ENCODE measurements around the gene CEP83. TPM values are rescaled to one million over a fixed set of nuclear protein-coding genes. Genes with fewer than 3 reads are reported as not detected.

Gene CEP83
- total and polyA plus RNA-seq, 4 donors = 3.9 to 17.1 (median 11.0) TPM

- no peaks in the 10 kb centered on the region for H3K9me3 ChIP-seq (ENCODE audit: control insufficient read depth, low read length)
- WGBS, 2 donors = 92 to 95% methylated on average over 4 of the region's 4 CpGs
- H3K36me3 ChIP-seq (ENCODE audit: control insufficient read depth in 1 of 2, insufficient read depth in 2 of 2, low read length in 1 of 2) = no peaks in the 10 kb centered on the region
- DNase-seq (no peak), ATAC-seq (ENCODE audit: low FRiP score) (no peak)
- no peak overlapping the region for H3K4me3 ChIP-seq (ENCODE audit: low read length in 2 of 2)
- no peak overlapping the region for H3K27ac ChIP-seq (ENCODE audit: low read depth in 1 of 2, low read length in 2 of 2)
- intact Hi-C loops (cut with DNase I) = no loop called here
- no peaks in the 10 kb centered on the region for H3K27me3 ChIP-seq (ENCODE audit: control insufficient read depth in 1 of 2, insufficient read depth in 2 of 2, low read length in 1 of 2)
- no peaks in the 10 kb centered on the region for H3K4me1 ChIP-seq (ENCODE audit: control insufficient read depth in 1 of 2, insufficient read depth in 2 of 2, low read length in 2 of 2)
These were observed 121.5 kb downstream of the CEP83 start for GRCh38 chr12:94338006-94338794.

DNA sequence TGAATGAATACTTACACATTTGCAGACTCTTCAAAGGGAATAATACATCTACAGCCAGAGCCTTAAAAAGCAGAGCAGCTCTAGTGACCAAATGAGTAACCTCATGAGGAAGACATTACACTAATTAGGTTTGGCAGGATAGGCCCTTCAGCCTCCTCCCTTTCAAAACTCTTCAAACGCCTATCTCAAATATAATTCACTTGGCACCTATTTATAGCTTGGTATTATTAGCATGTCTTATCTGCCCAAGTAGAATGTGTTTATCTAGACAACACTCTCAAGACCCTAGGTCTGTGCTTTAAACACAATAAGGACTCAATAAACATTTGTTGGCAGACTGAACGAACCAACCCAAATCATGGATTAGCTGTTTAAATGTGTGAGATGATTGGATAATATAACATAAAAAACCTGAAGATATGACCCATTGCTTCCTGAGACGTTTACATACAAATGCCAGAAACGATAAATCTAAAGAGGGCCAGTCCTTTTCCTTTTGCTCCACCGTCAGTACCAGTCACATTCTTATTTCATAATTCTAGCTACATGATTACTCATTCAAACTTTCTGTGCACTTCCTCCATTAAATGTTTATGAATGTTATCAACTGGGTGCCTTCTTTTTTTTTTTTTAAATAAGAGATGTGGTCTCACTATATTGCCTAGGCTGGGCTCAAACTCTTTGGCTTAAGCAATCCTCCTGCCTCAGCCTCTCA, 123.3 kb downstream of the CEP83 start:
- 75 to 76% methylated on average over 5 of the region's 5 CpGs for whole genome bisulfite sequencing, 2 donors
- Histone ChIP-seq H3K4me1 (ENCODE audit: control insufficient read depth in 1 of 2, insufficient read depth in 2 of 2, low read length in 2 of 2) (no peaks in the 10 kb centered on the region), H3K4me3 (ENCODE audit: low read length in 2 of 2) (no peak overlapping the region), H3K27ac (ENCODE audit: low read depth in 1 of 2, low read length in 2 of 2) (no peak overlapping the region), H3K9me3 (ENCODE audit: control insufficient read depth, low read length) (no peaks in the 10 kb centered on the region), H3K36me3 (ENCODE audit: control insufficient read depth in 1 of 2, insufficient read depth in 2 of 2, low read length in 1 of 2) (no peaks in the 10 kb centered on the region), H3K27me3 (ENCODE audit: control insufficient read depth in 1 of 2, insufficient read depth in 2 of 2, low read length in 1 of 2) (no peaks in the 10 kb centered on the region)
- intact Hi-C loops (cut with DNase I) = no loop called here
- DNase-seq (no peak), ATAC-seq (ENCODE audit: low FRiP score) (no peak)

DNA sequence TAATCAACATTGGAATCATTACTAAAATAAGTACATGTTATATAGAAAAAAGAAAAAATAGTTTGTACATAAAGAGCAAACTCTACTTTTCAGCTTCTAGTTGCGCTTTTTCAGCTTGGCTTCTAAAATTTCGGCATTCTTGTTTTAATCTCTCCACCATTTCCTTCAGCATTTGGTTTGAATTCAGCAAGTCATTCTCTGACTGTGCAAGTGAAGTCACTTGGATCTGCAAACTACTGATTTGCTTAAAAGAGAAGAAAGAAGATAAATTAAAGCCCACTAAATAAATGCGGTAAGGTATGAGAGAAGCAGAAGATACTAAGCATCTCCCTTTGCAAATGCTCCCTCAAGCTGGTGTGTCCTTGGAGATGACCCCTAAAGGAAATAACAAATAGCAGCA, 126.3 kb downstream of the CEP83 start:
- H3K9me3 ChIP-seq (ENCODE audit: control insufficient read depth, low read length) = no peaks in the 10 kb centered on the region
- no peaks in the 10 kb centered on the region for H3K36me3 ChIP-seq (ENCODE audit: control insufficient read depth in 1 of 2, insufficient read depth in 2 of 2, low read length in 1 of 2)
- H3K4me3 ChIP-seq (ENCODE audit: low read length in 2 of 2) = no peak overlapping the region
- H3K27me3 ChIP-seq (ENCODE audit: control insufficient read depth in 1 of 2, insufficient read depth in 2 of 2, low read length in 1 of 2) = no peaks in the 10 kb centered on the region
- no peaks in the 10 kb centered on the region for H3K4me1 ChIP-seq (ENCODE audit: control insufficient read depth in 1 of 2, insufficient read depth in 2 of 2, low read length in 2 of 2)
- ATAC-seq (ENCODE audit: low FRiP score) (no peak), DNase-seq (no peak)
- intact Hi-C loops (cut with DNase I) = no loop called here
- WGBS, 2 donors = 94 to 97% methylated on average over 3 of the region's 3 CpGs
- H3K27ac ChIP-seq (ENCODE audit: low read depth in 1 of 2, low read length in 2 of 2) = no peak overlapping the region

DNA sequence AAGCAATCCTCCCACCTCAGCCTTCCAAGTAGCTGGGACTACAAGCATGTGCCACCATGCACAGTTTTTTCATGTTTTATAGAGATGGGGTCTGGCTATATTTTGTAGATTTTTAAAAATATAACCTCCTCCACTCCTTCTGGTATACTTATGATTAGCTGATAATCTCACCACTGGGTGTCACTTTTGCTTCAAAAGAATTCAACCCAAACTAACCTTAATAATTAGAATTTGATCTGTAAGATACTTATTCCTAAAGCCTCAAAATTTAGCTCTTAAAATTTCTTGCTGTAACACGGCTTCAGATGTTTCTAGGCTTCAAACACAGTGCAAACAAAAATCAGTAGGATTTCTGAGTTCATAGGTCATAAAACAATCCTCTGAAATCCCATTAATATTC, 130.3 kb downstream of the CEP83 start:
- H3K27ac ChIP-seq (ENCODE audit: low read depth in 1 of 2, low read length in 2 of 2) = no peak overlapping the region
- no peaks in the 10 kb centered on the region for H3K4me1 ChIP-seq (ENCODE audit: control insufficient read depth in 1 of 2, insufficient read depth in 2 of 2, low read length in 2 of 2)
- intact Hi-C loops (cut with DNase I) = no loop called here
- H3K36me3 ChIP-seq (ENCODE audit: control insufficient read depth in 1 of 2, insufficient read depth in 2 of 2, low read length in 1 of 2) = peaks cover 0 to 2% of the 10 kb centered on the region in 2 donors
- ATAC-seq (ENCODE audit: low FRiP score) (no peak), DNase-seq (no peak)
- H3K27me3 ChIP-seq (ENCODE audit: control insufficient read depth in 1 of 2, insufficient read depth in 2 of 2, low read length in 1 of 2) = no peaks in the 10 kb centered on the region
- H3K4me3 ChIP-seq (ENCODE audit: low read length in 2 of 2) = no peak overlapping the region
- no peaks in the 10 kb centered on the region for H3K9me3 ChIP-seq (ENCODE audit: control insufficient read depth, low read length)
- 83 to 90% methylated on average over 1 of the region's 1 CpG for WGBS, 2 donors

DNA sequence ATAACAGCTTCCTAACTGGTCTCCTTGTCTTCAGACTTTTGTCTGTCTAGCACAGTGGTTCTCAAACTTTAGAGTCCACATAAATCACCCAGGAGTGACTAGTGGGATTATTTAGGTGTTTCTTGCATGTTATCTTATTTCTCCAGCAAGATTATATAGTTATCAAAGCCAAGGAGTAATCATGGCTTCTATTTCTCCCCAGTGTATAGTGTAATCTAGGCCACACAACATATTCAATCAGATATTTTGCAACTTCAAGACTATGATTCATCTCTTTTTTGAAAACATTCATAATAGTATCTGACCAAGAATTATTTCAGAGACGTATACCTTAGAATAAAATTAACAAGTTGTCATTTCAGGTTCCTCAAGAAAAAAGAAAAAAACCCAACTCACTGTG, 131.9 kb downstream of the CEP83 start:
- H3K4me1 ChIP-seq (ENCODE audit: control insufficient read depth in 1 of 2, insufficient read depth in 2 of 2, low read length in 2 of 2) = no peaks in the 10 kb centered on the region
- intact Hi-C loops (cut with DNase I) = no loop called here
- DNase-seq (no peak), ATAC-seq (ENCODE audit: low FRiP score) (no peak)
- H3K36me3 ChIP-seq (ENCODE audit: control insufficient read depth in 1 of 2, insufficient read depth in 2 of 2, low read length in 1 of 2) = peaks cover 0 to 8% of the 10 kb centered on the region in 2 donors
- H3K9me3 ChIP-seq (ENCODE audit: control insufficient read depth, low read length) = no peaks in the 10 kb centered on the region
- no peak overlapping the region for H3K27ac ChIP-seq (ENCODE audit: low read depth in 1 of 2, low read length in 2 of 2)
- H3K27me3 ChIP-seq (ENCODE audit: control insufficient read depth in 1 of 2, insufficient read depth in 2 of 2, low read length in 1 of 2) = no peaks in the 10 kb centered on the region
- WGBS, 2 donors = 68 to 86% methylated on average over 1 of the region's 1 CpG
- no peak overlapping the region for H3K4me3 ChIP-seq (ENCODE audit: low read length in 2 of 2)

DNA sequence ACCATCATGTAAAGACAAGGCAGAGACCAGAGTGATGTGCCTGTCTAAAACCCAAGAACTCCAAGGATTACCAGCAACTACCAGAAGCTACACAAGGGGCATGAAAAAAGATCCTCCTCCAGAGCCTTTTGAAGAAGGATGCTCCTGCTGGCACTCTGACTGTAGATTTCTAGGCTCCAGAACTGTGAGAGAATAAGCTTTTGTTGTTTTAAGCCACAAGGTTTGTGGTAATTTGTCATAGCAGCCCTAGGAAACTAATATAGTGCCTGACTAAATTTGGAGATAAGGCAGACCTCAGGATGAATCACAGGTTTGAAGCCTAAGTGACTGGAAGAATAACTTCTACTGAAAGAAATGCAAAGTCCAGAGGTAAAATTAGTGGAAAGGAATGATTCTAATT, 132.9 kb downstream of the CEP83 start:
- DNase-seq = no peak
- Histone ChIP-seq H3K27me3 (ENCODE audit: control insufficient read depth in 1 of 2, insufficient read depth in 2 of 2, low read length in 1 of 2) (no peaks in the 10 kb centered on the region), H3K36me3 (ENCODE audit: control insufficient read depth in 1 of 2, insufficient read depth in 2 of 2, low read length in 1 of 2) (peaks cover 0 to 8% of the 10 kb centered on the region in 2 donors), H3K4me3 (ENCODE audit: low read length in 2 of 2) (no peak overlapping the region), H3K9me3 (ENCODE audit: control insufficient read depth, low read length) (no peaks in the 10 kb centered on the region), H3K27ac (ENCODE audit: low read depth in 1 of 2, low read length in 2 of 2) (no peak overlapping the region), H3K4me1 (ENCODE audit: control insufficient read depth in 1 of 2, insufficient read depth in 2 of 2, low read length in 2 of 2) (no peaks in the 10 kb centered on the region)
- intact Hi-C loops (cut with DNase I) = no loop called here
- no peak for ATAC-seq (ENCODE audit: low FRiP score)

DNA sequence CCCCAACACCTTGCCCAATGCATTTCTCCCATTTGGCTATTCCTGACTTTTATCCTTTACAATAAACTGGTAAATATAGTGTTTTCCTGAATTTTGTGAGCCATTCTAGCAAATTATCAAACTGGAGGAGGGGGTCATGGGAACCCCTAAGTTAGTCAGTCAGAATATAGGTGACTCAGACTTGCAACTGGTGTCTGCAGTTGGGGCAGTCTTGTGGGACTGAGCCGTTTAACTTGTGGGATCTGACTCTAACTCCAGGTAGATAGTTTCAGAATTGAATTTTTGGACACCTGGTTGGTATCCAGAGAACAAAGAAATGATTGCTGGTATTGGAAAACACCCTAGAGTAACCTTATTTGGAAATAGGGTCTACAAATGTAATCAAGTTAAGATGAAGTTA, 133.4 kb downstream of the CEP83 start:
- H3K4me1 ChIP-seq (ENCODE audit: control insufficient read depth in 1 of 2, insufficient read depth in 2 of 2, low read length in 2 of 2) = no peaks in the 10 kb centered on the region
- intact Hi-C loops (cut with DNase I) = no loop called here
- H3K27ac ChIP-seq (ENCODE audit: low read depth in 1 of 2, low read length in 2 of 2) = no peak overlapping the region
- ATAC-seq (ENCODE audit: low FRiP score) (no peak), DNase-seq (no peak)
- H3K36me3 ChIP-seq (ENCODE audit: control insufficient read depth in 1 of 2, insufficient read depth in 2 of 2, low read length in 1 of 2) = peaks cover 0 to 8% of the 10 kb centered on the region in 2 donors
- H3K27me3 ChIP-seq (ENCODE audit: control insufficient read depth in 1 of 2, insufficient read depth in 2 of 2, low read length in 1 of 2) = no peaks in the 10 kb centered on the region
- H3K9me3 ChIP-seq (ENCODE audit: control insufficient read depth, low read length) = no peaks in the 10 kb centered on the region
- H3K4me3 ChIP-seq (ENCODE audit: low read length in 2 of 2) = no peak overlapping the region
- 95 to 100% methylated on average over 1 of the region's 1 CpG for WGBS, 2 donors

- H3K9me3 ChIP-seq (ENCODE audit: control insufficient read depth, low read length) = no peaks in the 10 kb centered on the region
- no peak overlapping the region for H3K4me3 ChIP-seq (ENCODE audit: low read length in 2 of 2)
- ATAC-seq (ENCODE audit: low FRiP score) (no peak), DNase-seq (peak in 1 of 2 donors; percentile 36)
- 60 to 74% methylated on average over 2 of the region's 2 CpGs for WGBS, 2 donors
- intact Hi-C loops (cut with DNase I) = no loop called here
- no peaks in the 10 kb centered on the region for H3K4me1 ChIP-seq (ENCODE audit: control insufficient read depth in 1 of 2, insufficient read depth in 2 of 2, low read length in 2 of 2)
- no peaks in the 10 kb centered on the region for H3K27me3 ChIP-seq (ENCODE audit: control insufficient read depth in 1 of 2, insufficient read depth in 2 of 2, low read length in 1 of 2)
- peaks cover 0 to 8% of the 10 kb centered on the region in 2 donors for H3K36me3 ChIP-seq (ENCODE audit: control insufficient read depth in 1 of 2, insufficient read depth in 2 of 2, low read length in 1 of 2)
- H3K27ac ChIP-seq (ENCODE audit: low read depth in 1 of 2, low read length in 2 of 2) = no peak overlapping the region
These were observed 137.3 kb downstream of the CEP83 start for GRCh38 chr12:94322346-94322745.

DNA sequence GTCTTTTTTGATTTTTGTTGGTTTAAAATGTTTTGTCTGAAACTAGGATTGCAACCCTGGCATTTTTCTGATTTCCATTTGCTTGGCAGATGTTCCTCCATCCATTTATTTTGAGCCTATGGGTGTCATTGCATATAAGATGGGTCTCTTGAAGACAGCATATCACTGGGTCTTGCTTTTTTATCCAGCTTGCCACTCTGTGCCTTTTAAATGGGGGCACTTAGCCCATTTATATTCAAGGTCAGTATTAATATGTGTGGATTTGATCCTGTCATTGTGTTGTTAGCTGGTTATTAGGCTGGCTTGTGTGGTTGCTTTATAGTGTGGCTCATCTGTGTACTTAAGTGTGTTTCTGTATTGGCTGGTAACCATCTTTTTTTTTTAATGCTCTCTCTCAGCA, 139.6 kb downstream of the CEP83 start:
- H3K27me3 ChIP-seq (ENCODE audit: control insufficient read depth in 1 of 2, insufficient read depth in 2 of 2, low read length in 1 of 2) = no peaks in the 10 kb centered on the region
- ATAC-seq (ENCODE audit: low FRiP score) (no peak), DNase-seq (no peak)
- intact Hi-C loops (cut with DNase I) = no loop called here
- H3K36me3 ChIP-seq (ENCODE audit: control insufficient read depth in 1 of 2, insufficient read depth in 2 of 2, low read length in 1 of 2) = peaks cover 0 to 8% of the 10 kb centered on the region in 2 donors
- H3K27ac ChIP-seq (ENCODE audit: low read depth in 1 of 2, low read length in 2 of 2) = no peak overlapping the region
- H3K4me1 ChIP-seq (ENCODE audit: control insufficient read depth in 1 of 2, insufficient read depth in 2 of 2, low read length in 2 of 2) = no peaks in the 10 kb centered on the region
- no peak overlapping the region for H3K4me3 ChIP-seq (ENCODE audit: low read length in 2 of 2)
- H3K9me3 ChIP-seq (ENCODE audit: control insufficient read depth, low read length) = no peaks in the 10 kb centered on the region
